Glomerular endothelial cell (primary cell): ENCODE results near the gene GBE1. TPM values are rescaled to one million over a fixed set of nuclear protein-coding genes. Genes with fewer than 3 reads are reported as not detected.
"Not testable (repeated sequence)": the region's sequence is repeated elsewhere in the genome, so short reads cannot be mapped to it uniquely, and the experiment has no call there.

ENCODE experiments used
- DNase-seq: peaks from one replicate; pipeline ENCODE4 v3.0.0-alpha.2; 2011; ENCODE audit warnings: low read depth, low spot score; ENCODE audit errors: extremely low read depth
- total RNA-seq: library from RNA; depleted of rRNA; stranded (reverse); fragments of >200 nt; gene quantifications from 2 replicates; pipeline ENCODE4 v1.2.3, GENCODE V29; 2015

Gene GBE1
- total RNA-seq, 1 donor from 2014 or later: 43.9 TPM

GRCh38 chr3:81544385-81544784 is 217.1 kb downstream of the GBE1 start:
- no peak for DNase-seq

GRCh38 chr3:81540787-81541186 is 220.7 kb downstream of the GBE1 start:
- DNase-seq: no peak

GRCh38 chr3:81531846-81532245 is 229.6 kb downstream of the GBE1 start:
- no peak for DNase-seq

- no peak for DNase-seq
Measured at GRCh38 chr3:81531263-81531662, 230.2 kb downstream of the GBE1 start.

- no peak for DNase-seq
Measured at GRCh38 chr3:81530180-81530939, 231.1 kb downstream of the GBE1 start.

GRCh38 chr3:81521855-81522254 is 239.6 kb downstream of the GBE1 start:
- no peak for DNase-seq

- no peak for DNase-seq
Measured at GRCh38 chr3:81518945-81519344, 242.5 kb downstream of the GBE1 start.

- no peak for DNase-seq
Measured at GRCh38 chr3:81516042-81516441, 245.4 kb downstream of the GBE1 start.

- no peak for DNase-seq
Measured at GRCh38 chr3:81513591-81513990, 247.9 kb downstream of the GBE1 start.

GRCh38 chr3:81503026-81503425 is 258.4 kb downstream of the GBE1 start:
- DNase-seq: no peak

GRCh38 chr3:81502236-81502635 is 259.2 kb downstream of the GBE1 start:
- no peak for DNase-seq

GRCh38 chr3:81500039-81500438 is 261.4 kb downstream of the GBE1 start:
- no peak for DNase-seq

- DNase-seq: no peak
Measured at GRCh38 chr3:81497572-81498251, 263.7 kb downstream of the GBE1 start.

GRCh38 chr3:81496407-81497104 is 264.9 kb downstream of the GBE1 start:
- no peak for DNase-seq

- not testable (repeated sequence) for DNase-seq
Measured at GRCh38 chr3:81492471-81492870, 269.0 kb downstream of the GBE1 start.

GRCh38 chr3:81492040-81492439 is 269.4 kb downstream of the GBE1 start:
- DNase-seq: no peak

GRCh38 chr3:81490541-81491288 is 270.7 kb downstream of the GBE1 start:
- DNase-seq: peak; percentile 91

- DNase-seq: peak; percentile 47
Measured at GRCh38 chr3:81485444-81485865, 276.0 kb downstream of the GBE1 start.

- no peak for DNase-seq
Measured at GRCh38 chr3:81484520-81484919, 276.9 kb downstream of the GBE1 start.

- no peak for DNase-seq
Measured at GRCh38 chr3:81483046-81483445, 278.4 kb downstream of the GBE1 start.

GRCh38 chr3:81477740-81478139 is 283.7 kb downstream of the GBE1 start:
- DNase-seq: no peak
